Colon (tissue), 2 donors: ENCODE results near the gene TLR9.
"Not testable (repeated sequence)": the region's sequence is repeated elsewhere in the genome, so short reads cannot be mapped to it uniquely, and the experiment has no call there.

Experiments used
- FAIRE-seq: peaks from 2 replicates; lab custom pipeline; 2012; peaks lifted over from hg19 to GRCh38; lab: Jason Lieb, UNC
- donor health status: control.
- donor health status: control.

Gene TLR9

DNA sequence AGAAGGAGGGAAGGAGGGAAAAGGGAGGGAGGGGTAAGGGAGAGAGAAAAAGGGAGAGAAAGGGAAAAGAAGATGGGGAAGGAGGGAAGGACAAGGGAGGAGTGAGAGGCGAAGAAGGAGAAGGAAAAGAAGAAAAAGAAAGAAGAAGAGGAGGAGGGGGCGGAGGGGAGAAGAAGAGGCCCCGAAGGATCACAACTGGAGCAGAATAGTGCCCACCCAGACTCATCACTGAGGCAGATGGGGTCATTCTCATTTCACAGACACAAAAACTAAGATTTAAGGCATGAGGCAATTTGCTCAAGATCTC, 30.2 kb downstream of the TLR9 start:
- no peak for FAIRE-seq

DNA sequence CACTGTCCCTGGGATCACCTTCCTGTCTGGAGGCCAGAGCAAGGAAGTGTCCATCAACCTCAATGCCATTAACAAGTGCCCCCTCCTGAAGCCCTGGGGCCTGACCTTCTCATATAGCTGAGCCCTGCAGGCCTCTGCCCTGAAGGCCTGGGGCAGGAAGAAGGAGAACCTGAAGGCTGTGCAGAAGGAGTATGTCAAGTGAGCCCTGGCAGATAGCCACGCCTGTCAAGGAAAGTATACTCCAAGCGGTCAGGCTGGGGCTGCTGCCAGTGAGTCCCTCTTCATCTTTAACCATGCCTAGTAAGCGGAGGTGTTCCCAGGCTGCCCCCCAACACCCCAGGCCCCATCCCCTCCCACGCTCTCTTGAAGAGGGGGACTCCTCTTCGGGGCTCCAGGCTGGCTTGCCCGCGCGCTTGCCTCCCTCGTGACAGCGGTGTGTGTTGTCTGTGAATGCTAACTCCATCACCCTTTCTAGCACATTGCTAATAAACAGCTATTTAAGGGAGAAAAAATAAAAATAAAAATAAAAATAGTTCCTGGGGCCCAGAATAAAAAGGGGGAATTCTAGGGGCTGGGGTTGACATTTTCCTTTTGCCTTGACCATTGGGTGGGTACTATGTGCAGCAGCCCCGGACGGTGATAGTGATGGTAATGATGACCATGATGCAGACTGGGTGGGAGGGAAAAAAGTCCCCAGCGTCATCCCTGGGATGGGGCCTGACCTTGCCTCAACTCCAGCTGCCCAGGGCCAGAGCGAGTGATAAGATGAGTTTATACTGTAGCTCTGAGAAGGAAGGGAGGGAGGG, 30.8 kb downstream of the TLR9 start:
- FAIRE-seq: no peak

- FAIRE-seq: no peak
Observed at GRCh38 chr3:52193065-52193464, 32.4 kb downstream of the TLR9 start.

DNA sequence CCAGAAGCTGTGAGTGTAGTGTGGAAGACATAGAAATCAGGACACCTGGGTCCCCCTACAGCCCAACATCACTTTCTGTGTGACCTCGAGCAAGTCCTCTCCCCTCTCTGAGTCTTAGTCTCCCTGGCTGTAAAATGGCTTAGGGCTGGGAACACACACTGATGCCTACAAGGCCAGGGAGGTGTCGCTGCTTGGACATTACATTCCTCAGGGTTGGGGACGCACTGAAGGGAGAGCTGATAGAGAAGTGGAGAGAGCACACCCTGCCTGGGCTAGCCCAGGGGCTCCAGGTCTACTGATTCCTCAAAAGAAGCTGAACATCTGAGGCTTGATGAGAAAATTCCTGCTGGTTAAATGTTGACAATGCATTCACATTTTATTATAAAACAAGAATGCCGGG, 33.8 kb downstream of the TLR9 start:
- FAIRE-seq: no peak

DNA sequence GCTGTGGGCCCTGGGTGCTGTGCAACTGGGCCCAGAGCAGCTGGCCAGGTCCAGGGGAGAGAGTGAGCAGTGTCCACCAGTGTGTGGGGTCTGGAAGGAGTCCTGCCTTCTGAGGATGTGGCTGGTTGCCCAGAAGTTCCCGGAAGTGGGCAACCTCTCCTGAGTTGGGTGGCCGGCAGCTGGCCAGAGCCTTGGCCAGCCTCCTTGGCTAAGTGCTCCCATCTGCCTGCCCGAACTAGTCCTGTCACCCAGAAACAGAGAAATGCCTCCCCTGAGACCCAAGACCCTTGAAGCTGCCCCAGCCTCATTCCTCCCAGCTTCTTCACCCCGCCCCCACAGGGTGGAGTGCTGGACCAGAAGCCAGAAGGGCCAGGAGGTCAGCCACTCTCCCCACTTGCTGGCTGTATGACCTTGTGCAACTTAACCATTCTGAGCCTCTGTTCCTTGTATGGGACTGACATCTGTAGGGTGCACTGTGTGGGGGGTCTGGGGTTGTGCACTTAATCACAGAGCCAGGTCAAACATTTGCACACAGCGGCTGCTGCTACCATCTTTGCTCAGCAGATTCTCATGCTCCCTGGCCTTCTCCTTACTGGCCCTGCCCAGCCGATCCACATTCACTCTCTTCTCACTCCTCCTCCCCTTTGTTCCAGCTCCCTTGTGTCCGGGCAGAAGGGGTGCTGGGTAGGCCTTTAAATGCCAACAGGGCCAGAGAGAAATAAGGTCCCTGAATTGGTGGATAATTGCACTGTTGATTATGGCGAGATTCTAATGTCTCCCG, 35.0 kb downstream of the TLR9 start:
- no peak for FAIRE-seq

- no peak for FAIRE-seq
Observed at GRCh38 chr3:52188556-52188955, 36.9 kb downstream of the TLR9 start.

DNA sequence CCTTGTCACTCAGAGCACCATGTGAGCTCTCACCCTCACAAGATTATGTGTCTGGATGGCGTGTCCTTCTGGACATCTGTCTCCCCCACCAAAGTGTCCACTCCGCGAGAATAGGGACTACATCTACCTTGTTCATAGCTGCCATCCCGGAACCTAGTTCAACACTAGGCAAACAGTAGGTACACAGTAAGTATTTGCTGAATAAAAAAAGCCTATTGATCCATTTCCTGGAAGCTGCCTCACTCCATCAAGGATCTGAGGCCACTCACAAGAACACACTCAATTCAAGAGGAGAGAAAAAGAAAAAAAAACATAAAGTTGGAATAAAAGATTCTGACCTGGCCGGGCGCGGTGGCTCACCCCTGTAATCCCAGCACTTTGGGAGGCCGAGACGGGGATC, 38.7 kb downstream of the TLR9 start:
- FAIRE-seq: no peak

- no peak for FAIRE-seq
Observed at GRCh38 chr3:52185837-52186236, 39.6 kb downstream of the TLR9 start.

DNA sequence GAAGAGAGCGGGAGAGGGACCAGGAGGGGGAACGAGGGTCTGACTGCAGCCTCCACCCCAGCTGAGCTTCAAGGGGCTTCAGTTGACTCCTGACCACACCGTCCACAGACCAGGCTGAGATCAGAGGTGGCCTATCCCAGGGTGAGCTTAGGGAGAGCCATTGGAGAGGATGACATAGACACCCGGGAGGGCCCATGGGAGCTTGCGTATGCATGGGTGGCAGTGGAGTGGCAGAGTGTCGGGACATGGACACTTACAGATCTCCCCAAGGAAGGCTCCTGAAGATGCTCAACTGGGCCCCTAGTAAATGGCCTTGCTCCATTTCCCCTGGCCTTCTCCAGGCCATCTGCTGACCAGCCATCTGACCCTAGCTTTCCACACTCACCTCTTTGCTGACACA, 40.1 kb downstream of the TLR9 start:
- no peak for FAIRE-seq

DNA sequence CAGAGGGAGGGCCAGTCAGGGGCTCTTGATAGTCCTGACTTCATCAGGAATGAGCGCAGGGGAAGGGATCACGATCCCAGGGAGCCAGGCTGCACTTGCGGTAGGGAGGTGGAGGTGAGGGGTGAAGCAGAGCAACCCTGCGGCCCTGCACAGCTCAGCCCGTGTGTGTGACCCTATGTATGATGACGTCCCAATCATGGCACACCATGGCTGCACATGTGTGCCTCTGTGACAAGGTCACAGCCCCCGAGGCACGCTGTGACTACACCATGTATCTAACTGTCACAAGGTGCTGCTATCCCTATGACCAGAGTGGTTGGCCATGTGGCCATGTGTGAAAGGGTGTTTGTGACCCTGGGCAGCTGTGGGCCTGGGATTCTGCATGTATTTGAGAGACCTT, 40.8 kb downstream of the TLR9 start:
- no peak for FAIRE-seq

DNA sequence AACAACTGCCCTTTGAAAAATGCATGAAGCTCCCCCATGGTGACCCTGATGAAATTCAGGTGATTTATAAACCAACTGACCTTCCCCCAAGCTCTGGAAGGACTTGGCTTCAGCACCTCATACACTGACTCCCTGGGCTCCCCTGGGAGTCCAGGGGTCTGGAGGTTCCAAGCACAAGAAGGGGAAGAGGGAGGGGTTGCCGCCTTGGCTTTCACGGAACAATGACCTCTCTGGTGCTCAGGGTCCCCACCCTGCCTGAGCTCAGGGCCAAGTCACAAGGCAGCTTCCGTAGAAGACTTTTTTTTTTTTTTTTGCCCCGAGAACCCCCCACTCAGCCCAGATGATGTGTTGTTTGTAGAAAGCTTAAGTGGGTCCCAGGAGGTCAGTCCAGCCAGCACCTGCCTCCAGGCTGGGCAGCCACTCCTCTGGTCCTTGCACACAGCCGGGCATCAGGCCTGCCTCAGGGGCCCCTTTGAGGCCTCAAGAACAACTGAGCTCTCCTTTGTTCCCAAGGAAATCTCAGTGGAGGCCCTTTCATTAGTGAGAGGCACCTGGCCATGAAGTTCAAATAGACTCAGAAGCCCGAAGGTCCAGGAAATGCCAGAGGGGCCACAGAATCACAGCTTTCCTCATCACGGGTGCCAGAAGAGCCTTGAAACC, 41.5 kb downstream of the TLR9 start:
- FAIRE-seq: no peak

GRCh38 chr3:52182691-52183090, 42.8 kb downstream of the TLR9 start:
- no peak for FAIRE-seq

- FAIRE-seq: no peak
Observed at GRCh38 chr3:52182196-52182595, 43.2 kb downstream of the TLR9 start.

- no peak for FAIRE-seq
Observed at GRCh38 chr3:52181543-52181942, 43.9 kb downstream of the TLR9 start.

- no peak for FAIRE-seq
Observed at GRCh38 chr3:52178537-52178936, 46.9 kb downstream of the TLR9 start.

GRCh38 chr3:52178126-52178525, 47.3 kb downstream of the TLR9 start:
- FAIRE-seq: not testable (repeated sequence)

DNA sequence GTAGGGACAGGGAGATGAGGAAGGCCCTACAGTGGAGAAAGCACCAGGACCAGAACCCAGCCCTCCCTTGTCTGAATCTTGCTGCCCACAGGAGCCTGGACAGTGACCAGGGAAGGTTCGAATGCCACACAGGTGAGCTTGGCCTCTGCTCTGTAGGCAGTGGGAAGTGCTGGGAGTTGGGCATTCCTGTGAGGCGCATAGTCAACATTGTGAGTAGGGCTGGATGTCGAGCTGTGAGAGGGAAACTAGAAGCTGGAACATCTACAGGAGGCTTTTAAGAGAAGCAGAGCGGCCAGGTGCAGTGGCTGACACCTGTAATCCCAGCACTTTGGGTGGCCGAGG, 47.8 kb downstream of the TLR9 start:
- FAIRE-seq: no peak

GRCh38 chr3:52176951-52177700, 48.3 kb downstream of the TLR9 start:
- FAIRE-seq: no peak

GRCh38 chr3:52176180-52176752, 49.2 kb downstream of the TLR9 start:
- FAIRE-seq: no peak

DNA sequence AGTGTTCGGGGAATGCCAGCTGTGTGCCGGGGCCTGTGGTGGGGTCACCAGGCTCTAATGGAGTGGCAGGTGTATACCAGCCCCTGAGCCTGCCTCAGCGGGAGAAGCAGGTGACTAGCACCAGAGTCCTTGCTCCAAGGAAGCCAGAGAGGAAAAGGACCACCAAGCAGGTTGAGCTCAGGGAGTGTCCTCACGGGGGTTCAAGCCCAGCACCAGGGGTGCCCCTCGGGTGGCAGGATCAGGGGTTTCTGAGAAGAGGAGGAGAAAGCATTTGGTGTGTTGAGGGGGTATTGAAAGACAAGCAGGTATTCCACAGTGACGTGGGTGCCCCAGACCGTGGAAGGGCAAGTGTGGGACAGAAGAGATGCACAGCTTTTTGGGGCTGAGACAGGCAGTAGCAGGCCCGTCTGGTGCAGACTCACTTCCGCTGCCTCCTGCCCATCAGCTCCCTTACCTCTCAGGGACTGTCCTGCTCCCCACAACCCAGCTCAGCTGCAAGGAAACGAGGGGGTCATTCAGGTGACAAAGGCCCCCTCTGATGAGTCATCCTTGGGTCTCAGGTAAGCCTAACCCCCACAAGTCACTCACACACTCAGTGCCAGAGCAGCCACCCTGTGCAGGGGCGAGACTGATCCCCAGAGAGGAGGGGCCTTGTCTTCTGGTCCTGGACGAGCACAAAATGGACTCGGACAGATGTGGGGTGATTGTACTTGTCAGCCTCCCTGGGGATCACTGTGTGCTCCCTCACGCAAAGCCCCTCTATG, 49.8 kb downstream of the TLR9 start:
- no peak for FAIRE-seq

- FAIRE-seq: no peak
Observed at GRCh38 chr3:52174896-52175295, 50.5 kb downstream of the TLR9 start.

DNA sequence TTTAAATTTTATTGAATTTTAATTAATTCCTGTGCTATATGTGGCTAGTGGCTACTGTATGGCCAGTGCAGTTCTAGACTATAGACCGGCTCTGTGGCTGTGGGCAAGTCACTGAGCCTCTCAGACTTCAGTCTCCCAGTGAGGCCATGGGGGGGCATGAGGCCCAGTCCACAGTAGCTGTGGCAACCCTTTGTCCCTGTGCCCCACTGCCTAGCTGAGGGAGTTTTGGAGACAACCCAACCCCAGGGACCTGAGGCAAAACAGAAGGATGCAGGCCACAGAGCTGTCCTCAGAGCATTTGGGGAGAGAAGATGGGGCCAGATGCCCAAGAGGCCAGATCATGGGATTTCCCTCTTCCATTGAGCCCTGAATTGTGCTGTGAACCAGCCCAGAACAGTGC, 52.3 kb downstream of the TLR9 start:
- FAIRE-seq: no peak
